CD8-positive, alpha-beta memory T cell (primary cell): Measurements from ENCODE around the gene CCL18. TPM values are rescaled to one million over a fixed set of nuclear protein-coding genes. Genes with fewer than 3 reads are reported as not detected.
"Not testable (repeated sequence)": the region's sequence is repeated elsewhere in the genome, so short reads cannot be mapped to it uniquely, and the experiment has no call there.

Source experiments
- CTCF ChIA-PET: fragments of 350-600 bp; sonication (Branson Sonifier 250); formaldehyde crosslinking; loops from one replicate; lab custom pipeline; 2021; ENCODE audit warnings: antibody characterized with exemption; lab: Charles Lee
- POLR2A ChIA-PET: fragments of 350-600 bp; sonication (Branson Sonifier 250); formaldehyde crosslinking; loops from one replicate; lab custom pipeline; 2021; ENCODE audit warnings: antibody characterized with exemption; lab: Charles Lee
- DNase-seq, 5 donors: peaks; one replicate each; pipeline versions ENCODE4 v3.0.0 to v3.0.0-alpha.2; 2020 to 2022; ENCODE audit warnings: mixed read lengths in 1 of 5
- H3K27ac ChIP-seq: one replicate; pipeline ENCODE4 v1.7.0; 2013; ENCODE audit warnings: low read depth, mild to moderate bottlenecking, low read length, moderate library complexity
- H3K27me3 ChIP-seq: 2 replicates; pipeline ENCODE4 v1.7.0; 2013; ENCODE audit warnings: low read length, mild to moderate bottlenecking; ENCODE audit not compliant: insufficient read depth, poor library complexity, severe bottlenecking
- H3K36me3 ChIP-seq: 2 replicates; pipeline ENCODE4 v1.7.0; 2013; ENCODE audit warnings: mild to moderate bottlenecking, low read length, moderate library complexity; ENCODE audit not compliant: insufficient read depth
- H3K4me1 ChIP-seq: 2 replicates; pipeline ENCODE4 v1.7.0; 2013; ENCODE audit warnings: mild to moderate bottlenecking, low read length, moderate library complexity; ENCODE audit not compliant: insufficient read depth
- H3K4me3 ChIP-seq: 2 replicates; pipeline ENCODE4 v1.7.0; 2013; ENCODE audit warnings: mild to moderate bottlenecking, low read length
- H3K9me3 ChIP-seq: 2 replicates; pipeline ENCODE4 v1.7.0; 2013; ENCODE audit warnings: mild to moderate bottlenecking, low read length
- H3K27ac Mint-ChIP-seq, 8 donors: one replicate each; pipeline ENCODE4 v1.8.0; 2020 to 2021; ENCODE audit warnings: mixed read lengths in 8 of 8, mild to moderate bottlenecking in 6 of 8, inconsistent platforms in 3 of 8, moderate library complexity in 3 of 8
- H3K27me3 Mint-ChIP-seq, 2 donors: one replicate each; pipeline ENCODE4 v1.8.0; 2020 to 2021; ENCODE audit warnings: mixed read lengths in 2 of 2, mild to moderate bottlenecking in 1 of 2, moderate library complexity in 1 of 2
- H3K36me3 Mint-ChIP-seq, 3 donors: one replicate each; pipeline ENCODE4 v1.8.0; 2020 to 2021; ENCODE audit warnings: mixed read lengths in 3 of 3, inconsistent platforms in 1 of 3, mild to moderate bottlenecking in 1 of 3
- H3K4me1 Mint-ChIP-seq, 3 donors: one replicate each; pipeline ENCODE4 v1.8.0; 2020 to 2021; ENCODE audit warnings: mixed read lengths in 3 of 3, inconsistent platforms in 1 of 3, mild to moderate bottlenecking in 1 of 3
- H3K4me3 Mint-ChIP-seq, 7 donors: one replicate each; pipeline ENCODE4 v1.8.0; 2020 to 2021; ENCODE audit warnings: mixed read lengths in 7 of 7, mild to moderate bottlenecking in 6 of 7, moderate library complexity in 4 of 7, inconsistent platforms in 2 of 7
- H3K9me3 Mint-ChIP-seq, 5 donors: one replicate each; pipeline ENCODE4 v1.8.0; 2020 to 2022; ENCODE audit warnings: mixed read lengths in 5 of 5, mild to moderate bottlenecking in 3 of 5, moderate library complexity in 2 of 5, inconsistent platforms in 1 of 5
- polyA plus RNA-seq: library from polyadenylated mRNA; unstranded; fragments of 300-500 nt; fragmentation: Illumina TruSeq; gene quantifications from one replicate; pipeline ENCODE4 v1.2.3, GENCODE V29; 2021
- total RNA-seq, 2 experiments: library from RNA; stranded (reverse); gene quantifications; one replicate each; pipeline ENCODE4 v1.2.3, GENCODE V29; 2021

The CCL18 gene
- total and polyA plus RNA-seq, 3 experiments from 2014 or later: not detected

DNA sequence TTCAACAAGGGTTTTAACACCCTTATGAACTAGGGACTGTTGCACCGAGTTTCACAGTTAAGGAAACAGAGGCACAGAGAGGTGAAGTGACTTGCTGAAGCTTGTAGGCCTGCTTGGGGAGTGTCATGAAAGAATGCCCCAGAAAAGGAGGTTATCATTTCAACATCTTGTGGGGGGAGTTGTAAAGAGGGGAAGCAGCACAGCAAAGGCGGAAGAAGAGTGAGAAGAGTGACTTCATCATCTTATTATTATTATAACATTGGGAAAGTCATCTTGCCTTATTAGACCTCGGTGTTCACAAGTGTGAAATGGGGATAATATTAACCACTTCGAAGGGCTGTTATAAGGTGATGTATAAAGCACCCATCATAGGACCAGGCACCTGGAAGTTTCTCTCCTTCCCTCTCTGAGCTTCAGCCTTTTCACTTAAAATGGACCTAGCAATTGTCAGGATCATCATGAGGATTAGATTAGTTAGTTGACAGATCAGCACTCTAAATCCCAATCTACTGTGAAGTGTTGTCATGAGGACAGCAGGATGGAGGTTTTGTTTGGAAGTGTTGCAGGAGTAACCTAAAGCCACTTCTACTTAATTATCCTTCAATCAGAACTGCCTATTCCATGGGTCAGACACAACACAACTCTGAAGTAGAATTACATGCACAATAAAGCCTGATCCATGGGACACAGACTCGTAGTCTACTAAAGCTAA, 41.9 kb downstream of the CCL18 start:
- H3K36me3 ChIP-seq: no peaks in the 10 kb centered on the region
- POLR2A ChIA-PET: no interaction called here
- peak overlapping the region; percentile 93 to 99 (median 98) for H3K27ac Mint-ChIP-seq
- H3K27ac ChIP-seq: no peak overlapping the region
- no peaks in the 10 kb centered on the region for H3K9me3 Mint-ChIP-seq
- H3K4me3 Mint-ChIP-seq: peak overlapping the region; percentile 91 to 98 (median 97)
- H3K27me3 ChIP-seq: no peaks in the 10 kb centered on the region
- CTCF ChIA-PET: interaction anchor here (3.4 kb wide), 1 partner anchor 34 kb away, joined by 11 read pairs; no protein-coding TSS in a partner anchor
- no peaks in the 10 kb centered on the region for H3K27me3 Mint-ChIP-seq
- H3K4me3 ChIP-seq: no peak overlapping the region
- H3K4me1 ChIP-seq: peaks cover 48% of the 10 kb centered on the region
- no peak for DNase-seq
- H3K9me3 ChIP-seq: no peaks in the 10 kb centered on the region
- peaks cover 3 to 17% (median 5%) of the 10 kb centered on the region in 3 donors for H3K36me3 Mint-ChIP-seq
- peaks cover 61 to 70% (median 68%) of the 10 kb centered on the region in 3 donors for H3K4me1 Mint-ChIP-seq

GRCh38 chr17:36106493-36106835, 42.4 kb downstream of the CCL18 start:
- Mint-ChIP-seq H3K27me3 (no peaks in the 10 kb centered on the region), H3K36me3 (peaks cover 3 to 17% (median 5%) of the 10 kb centered on the region in 3 donors), H3K27ac (peak overlapping the region in 7 of 8 donors; percentile 49 to 99 (median 96)), H3K9me3 (no peaks in the 10 kb centered on the region), H3K4me3 (peak overlapping the region in 3 of 7 donors; percentile 91 to 98 (median 97)), H3K4me1 (peaks cover 61 to 70% (median 68%) of the 10 kb centered on the region in 3 donors)
- Histone ChIP-seq H3K9me3 (no peaks in the 10 kb centered on the region), H3K4me1 (peaks cover 48% of the 10 kb centered on the region), H3K36me3 (no peaks in the 10 kb centered on the region), H3K27me3 (no peaks in the 10 kb centered on the region), H3K27ac (no peak overlapping the region), H3K4me3 (no peak overlapping the region)
- CTCF ChIA-PET: interaction anchor here (3.4 kb wide), 1 partner anchor 34 kb away, joined by 11 read pairs; no protein-coding TSS in a partner anchor
- POLR2A ChIA-PET: no interaction called here
- DNase-seq: no peak

GRCh38 chr17:36107660-36108059, 43.6 kb downstream of the CCL18 start:
- Histone ChIP-seq H3K27me3 (no peaks in the 10 kb centered on the region), H3K27ac (no peak overlapping the region), H3K36me3 (no peaks in the 10 kb centered on the region), H3K4me1 (peaks cover 43% of the 10 kb centered on the region), H3K9me3 (no peaks in the 10 kb centered on the region), H3K4me3 (no peak overlapping the region)
- no peaks in the 10 kb centered on the region for H3K27me3 Mint-ChIP-seq
- peaks cover 0 to 2% (median 0%) of the 10 kb centered on the region in 5 donors for H3K9me3 Mint-ChIP-seq
- H3K36me3 Mint-ChIP-seq: peaks cover 5 to 18% (median 10%) of the 10 kb centered on the region in 3 donors
- ChIA-PET POLR2A (no interaction called here), CTCF (no interaction called here)
- peak in 2 of 5 donors; percentile 63 to 71 for DNase-seq
- H3K4me3 Mint-ChIP-seq: peak overlapping the region; percentile 32 to 71 (median 42)
- peaks cover 59 to 69% (median 65%) of the 10 kb centered on the region in 3 donors for H3K4me1 Mint-ChIP-seq
- peak overlapping the region; percentile 76 to 97 (median 90) for H3K27ac Mint-ChIP-seq

- peaks cover 5 to 19% (median 11%) of the 10 kb centered on the region in 3 donors for H3K36me3 Mint-ChIP-seq
- H3K27ac Mint-ChIP-seq: peak overlapping the region; percentile 41 to 97 (median 90)
- H3K9me3 Mint-ChIP-seq, H3K27ac ChIP-seq, H3K27me3 Mint-ChIP-seq, POLR2A ChIA-PET, H3K9me3 ChIP-seq, DNase-seq, H3K4me3 ChIP-seq, H3K36me3 ChIP-seq, CTCF ChIA-PET, H3K27me3 ChIP-seq: not testable (repeated sequence)
- H3K4me1 Mint-ChIP-seq: peaks cover 53 to 63% (median 59%) of the 10 kb centered on the region in 3 donors
- H3K4me1 ChIP-seq: peaks cover 37% of the 10 kb centered on the region
- peak overlapping the region in 4 of 7 donors; percentile 23 to 60 (median 36) for H3K4me3 Mint-ChIP-seq
These were observed 44.2 kb downstream of the CCL18 start for GRCh38 chr17:36108265-36108664.

GRCh38 chr17:36111068-36111490, 47.0 kb downstream of the CCL18 start:
- DNase-seq: no peak
- peaks cover 27 to 36% (median 33%) of the 10 kb centered on the region in 3 donors for H3K4me1 Mint-ChIP-seq
- POLR2A ChIA-PET: no interaction called here
- H3K4me3 Mint-ChIP-seq: no peak overlapping the region
- CTCF ChIA-PET: interaction anchor here (1.3 to 1.4 kb wide), 2 partner anchors 9 to 36 kb away, joined by 3 read pairs; no protein-coding TSS in a partner anchor
- H3K36me3 Mint-ChIP-seq: peaks cover 2 to 8% (median 6%) of the 10 kb centered on the region in 3 donors
- Histone ChIP-seq H3K27ac (no peak overlapping the region), H3K4me1 (peaks cover 27% of the 10 kb centered on the region), H3K27me3 (no peaks in the 10 kb centered on the region), H3K9me3 (no peaks in the 10 kb centered on the region), H3K4me3 (no peak overlapping the region), H3K36me3 (no peaks in the 10 kb centered on the region)
- H3K9me3 Mint-ChIP-seq: peaks cover 0 to 3% (median 0%) of the 10 kb centered on the region in 5 donors
- H3K27me3 Mint-ChIP-seq: no peaks in the 10 kb centered on the region
- peak overlapping the region in 2 of 8 donors; percentile 4 to 11 for H3K27ac Mint-ChIP-seq

GRCh38 chr17:36112572-36112971, 48.5 kb downstream of the CCL18 start:
- Histone ChIP-seq H3K36me3 (no peaks in the 10 kb centered on the region), H3K4me3 (no peak overlapping the region), H3K9me3 (no peaks in the 10 kb centered on the region), H3K4me1 (peaks cover 13% of the 10 kb centered on the region), H3K27me3 (no peaks in the 10 kb centered on the region), H3K27ac (no peak overlapping the region)
- H3K4me3 Mint-ChIP-seq: no peak overlapping the region
- no peaks in the 10 kb centered on the region for H3K27me3 Mint-ChIP-seq
- DNase-seq: no peak
- ChIA-PET CTCF (interaction anchor here (1.0 kb wide), 1 partner anchor 40 kb away, joined by 3 read pairs; no protein-coding TSS in a partner anchor), POLR2A (no interaction called here)
- H3K9me3 Mint-ChIP-seq: peaks cover 0 to 3% (median 0%) of the 10 kb centered on the region in 5 donors
- no peak overlapping the region for H3K27ac Mint-ChIP-seq
- H3K36me3 Mint-ChIP-seq: peaks cover 2 to 8% (median 6%) of the 10 kb centered on the region in 3 donors
- H3K4me1 Mint-ChIP-seq: peaks cover 13 to 24% (median 19%) of the 10 kb centered on the region in 3 donors

DNA sequence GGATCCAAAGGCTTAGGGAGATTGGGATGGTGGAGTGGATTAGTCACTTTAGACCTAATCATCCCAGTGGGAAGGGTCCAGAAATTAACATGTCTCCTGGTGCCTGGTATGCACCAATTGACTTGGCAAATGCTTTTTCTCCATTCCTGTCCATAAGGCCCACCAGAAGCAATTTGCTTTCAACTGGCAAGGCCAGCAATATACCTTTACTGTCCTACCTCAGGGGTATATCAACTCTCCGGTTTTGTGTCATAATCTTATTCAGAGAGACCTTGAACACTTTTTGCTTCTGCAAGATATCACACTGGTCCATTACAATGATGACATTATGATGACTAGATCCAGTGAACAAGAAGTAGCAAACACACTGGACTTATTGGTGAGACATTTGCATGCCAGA, 49.1 kb downstream of the CCL18 start:
- POLR2A ChIA-PET, H3K27ac Mint-ChIP-seq, H3K4me3 ChIP-seq, H3K27ac ChIP-seq, H3K27me3 Mint-ChIP-seq, CTCF ChIA-PET, H3K4me3 Mint-ChIP-seq, H3K27me3 ChIP-seq, H3K36me3 ChIP-seq, H3K4me1 ChIP-seq, H3K36me3 Mint-ChIP-seq, H3K9me3 Mint-ChIP-seq, DNase-seq, H3K9me3 ChIP-seq: not testable (repeated sequence)
- H3K4me1 Mint-ChIP-seq: peaks cover 8 to 22% (median 18%) of the 10 kb centered on the region in 3 donors

DNA sequence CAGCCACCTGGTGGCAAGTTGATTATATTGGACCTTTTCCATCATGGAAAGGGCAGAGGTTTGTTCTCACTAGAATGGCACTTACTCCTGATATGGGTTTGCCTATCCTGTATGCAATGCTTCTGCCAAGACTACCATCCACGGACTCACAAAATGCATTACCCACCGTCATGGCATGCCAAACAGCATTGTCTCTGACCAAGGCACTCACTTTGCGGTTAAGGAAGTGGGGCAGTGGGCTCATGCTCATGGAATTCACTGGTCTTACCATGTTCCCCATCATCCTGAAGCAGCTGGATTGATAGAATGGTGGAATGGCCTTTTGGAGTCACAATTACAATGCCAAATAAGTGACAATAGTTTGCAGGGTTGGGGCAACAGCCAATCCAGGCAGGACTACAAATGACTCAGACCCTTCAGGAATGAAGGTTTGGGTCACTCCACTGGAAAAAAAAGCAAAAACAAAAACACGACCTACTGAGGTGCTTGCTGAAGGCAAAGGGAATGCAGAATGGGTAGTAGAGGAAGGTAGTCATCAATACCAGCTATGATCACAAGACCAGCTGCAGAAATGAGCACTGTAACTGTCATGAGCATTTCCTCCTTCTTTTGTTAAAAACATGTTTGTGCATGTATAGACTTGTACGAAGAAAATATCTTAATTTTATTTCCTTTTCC, 51.0 kb downstream of the CCL18 start:
- H3K27me3 Mint-ChIP-seq, H3K4me3 ChIP-seq, H3K4me1 ChIP-seq, POLR2A ChIA-PET, H3K4me3 Mint-ChIP-seq, DNase-seq, H3K36me3 ChIP-seq, H3K27ac ChIP-seq, H3K27ac Mint-ChIP-seq, H3K27me3 ChIP-seq, H3K9me3 ChIP-seq, CTCF ChIA-PET, H3K36me3 Mint-ChIP-seq, H3K9me3 Mint-ChIP-seq: not testable (repeated sequence)
- peaks cover 0 to 19% (median 18%) of the 10 kb centered on the region in 3 donors for H3K4me1 Mint-ChIP-seq
